Measurements from ENCODE around the gene PLA2G2E.

GRCh38 chr1:19882111-19883071 is 41.0 kb downstream of the PLA2G2E start, which contains the start of gene OTUD3:
- TF ChIP-seq, protein P1, sequence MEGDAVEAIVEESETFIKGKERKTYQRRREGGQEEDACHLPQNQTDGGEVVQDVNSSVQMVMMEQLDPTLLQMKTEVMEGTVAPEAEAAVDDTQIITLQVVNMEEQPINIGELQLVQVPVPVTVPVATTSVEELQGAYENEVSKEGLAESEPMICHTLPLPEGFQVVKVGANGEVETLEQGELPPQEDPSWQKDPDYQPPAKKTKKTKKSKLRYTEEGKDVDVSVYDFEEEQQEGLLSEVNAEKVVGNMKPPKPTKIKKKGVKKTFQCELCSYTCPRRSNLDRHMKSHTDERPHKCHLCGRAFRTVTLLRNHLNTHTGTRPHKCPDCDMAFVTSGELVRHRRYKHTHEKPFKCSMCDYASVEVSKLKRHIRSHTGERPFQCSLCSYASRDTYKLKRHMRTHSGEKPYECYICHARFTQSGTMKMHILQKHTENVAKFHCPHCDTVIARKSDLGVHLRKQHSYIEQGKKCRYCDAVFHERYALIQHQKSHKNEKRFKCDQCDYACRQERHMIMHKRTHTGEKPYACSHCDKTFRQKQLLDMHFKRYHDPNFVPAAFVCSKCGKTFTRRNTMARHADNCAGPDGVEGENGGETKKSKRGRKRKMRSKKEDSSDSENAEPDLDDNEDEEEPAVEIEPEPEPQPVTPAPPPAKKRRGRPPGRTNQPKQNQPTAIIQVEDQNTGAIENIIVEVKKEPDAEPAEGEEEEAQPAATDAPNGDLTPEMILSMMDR (IDR thresholded peaks at IDR 0.05 in 8 of 11, conservative IDR thresholded peaks at IDR 0.05 in 3 of 11) = peak; percentile 92 to 98 (median 96)
- TF ChIP-seq POLR2A (IDR thresholded peaks at IDR 0.05) = peak in 1 of 3 donors; percentile 60

Data from spleen (tissue), 7 donors.